ENCODE data around the gene UBXN10. TPM values are rescaled to one million over a fixed set of nuclear protein-coding genes. Genes with fewer than 3 reads are reported as not detected.

UBXN10 gene
- total RNA-seq, 6 experiments from 2014 or later = not detected

DNA sequence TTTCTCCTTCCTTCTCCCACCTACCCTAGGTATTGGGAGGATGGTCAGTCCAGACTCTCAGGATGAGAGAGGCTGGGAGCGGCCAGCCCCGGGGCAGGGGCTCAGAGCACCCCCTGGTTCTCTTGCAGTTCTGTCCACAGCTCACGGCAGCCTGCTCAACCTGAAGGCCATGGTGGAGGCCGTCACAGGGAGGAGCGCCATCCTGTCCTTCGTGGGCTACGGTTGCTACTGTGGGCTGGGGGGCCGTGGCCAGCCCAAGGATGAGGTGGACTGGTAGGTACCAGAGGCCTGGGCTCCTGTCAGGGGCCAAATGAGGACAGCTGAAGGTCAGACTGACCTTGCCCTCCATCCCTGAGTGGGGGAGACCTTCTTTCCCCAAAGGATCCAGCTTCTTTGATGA, 42.6 kb upstream of the UBXN10 start:
- Mint-ChIP-seq H3K36me3 (ENCODE audit: low read depth) (no peaks in the 10 kb centered on the region), H3K4me3 (no peak overlapping the region), H3K4me1 (ENCODE audit: low read depth) (no peaks in the 10 kb centered on the region), H3K27ac (no peak overlapping the region), H3K27me3 (ENCODE audit: insufficient read depth) (peaks cover 38% of the 10 kb centered on the region), H3K9me3 (no peaks in the 10 kb centered on the region)
- no peak for DNase-seq
- TF ChIP-seq, protein P1, sequence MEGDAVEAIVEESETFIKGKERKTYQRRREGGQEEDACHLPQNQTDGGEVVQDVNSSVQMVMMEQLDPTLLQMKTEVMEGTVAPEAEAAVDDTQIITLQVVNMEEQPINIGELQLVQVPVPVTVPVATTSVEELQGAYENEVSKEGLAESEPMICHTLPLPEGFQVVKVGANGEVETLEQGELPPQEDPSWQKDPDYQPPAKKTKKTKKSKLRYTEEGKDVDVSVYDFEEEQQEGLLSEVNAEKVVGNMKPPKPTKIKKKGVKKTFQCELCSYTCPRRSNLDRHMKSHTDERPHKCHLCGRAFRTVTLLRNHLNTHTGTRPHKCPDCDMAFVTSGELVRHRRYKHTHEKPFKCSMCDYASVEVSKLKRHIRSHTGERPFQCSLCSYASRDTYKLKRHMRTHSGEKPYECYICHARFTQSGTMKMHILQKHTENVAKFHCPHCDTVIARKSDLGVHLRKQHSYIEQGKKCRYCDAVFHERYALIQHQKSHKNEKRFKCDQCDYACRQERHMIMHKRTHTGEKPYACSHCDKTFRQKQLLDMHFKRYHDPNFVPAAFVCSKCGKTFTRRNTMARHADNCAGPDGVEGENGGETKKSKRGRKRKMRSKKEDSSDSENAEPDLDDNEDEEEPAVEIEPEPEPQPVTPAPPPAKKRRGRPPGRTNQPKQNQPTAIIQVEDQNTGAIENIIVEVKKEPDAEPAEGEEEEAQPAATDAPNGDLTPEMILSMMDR (IDR thresholded peaks at IDR 0.05) = no peak

DNA sequence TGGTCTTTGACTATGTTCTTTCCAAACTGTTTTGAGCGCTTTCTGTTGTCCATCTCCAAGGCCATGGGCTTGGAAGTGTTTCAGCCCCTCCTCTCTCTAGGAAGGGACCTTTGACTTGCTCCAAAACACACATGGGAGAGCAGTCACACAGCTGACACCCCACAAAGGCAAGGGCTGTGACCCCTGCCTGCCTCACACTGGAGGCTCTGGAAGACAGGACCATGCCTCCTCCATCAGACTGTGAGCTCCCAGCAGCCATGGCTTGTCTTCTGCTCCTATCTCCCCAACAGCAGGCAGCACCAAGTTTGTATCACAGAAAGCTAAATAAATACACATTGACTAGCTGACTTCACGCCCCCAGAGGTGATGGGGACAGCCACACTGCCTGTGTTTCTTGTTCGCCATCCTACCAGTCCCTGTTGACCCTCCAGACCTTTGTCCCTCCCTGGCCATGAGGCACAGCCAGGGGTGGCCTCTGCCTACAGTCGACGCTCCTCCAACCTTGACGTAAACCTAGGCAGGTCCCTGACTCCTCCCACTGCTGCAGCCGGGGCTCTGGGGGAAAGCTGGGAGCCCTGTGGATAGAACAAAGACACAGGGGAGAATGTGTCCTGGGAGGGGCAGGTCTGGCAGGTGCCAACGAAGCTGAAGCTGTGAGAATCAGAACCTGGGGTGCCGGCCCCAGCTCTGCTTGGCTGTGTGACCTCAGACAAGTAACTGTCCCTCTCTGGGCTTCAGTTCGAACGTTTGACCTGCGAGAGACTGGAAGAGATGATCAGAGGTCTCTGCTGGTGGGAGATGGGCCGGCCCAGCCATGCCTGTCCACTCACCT, 41.9 kb upstream of the UBXN10 start:
- H3K4me3 Mint-ChIP-seq = no peak overlapping the region
- H3K27me3 Mint-ChIP-seq (ENCODE audit: insufficient read depth) = peaks cover 34% of the 10 kb centered on the region
- no peak for DNase-seq
- no peaks in the 10 kb centered on the region for H3K9me3 Mint-ChIP-seq
- no peaks in the 10 kb centered on the region for H3K4me1 Mint-ChIP-seq (ENCODE audit: low read depth)
- no peak overlapping the region for H3K27ac Mint-ChIP-seq
- TF ChIP-seq, protein P1 (IDR thresholded peaks at IDR 0.05) = no peak
- no peaks in the 10 kb centered on the region for H3K36me3 Mint-ChIP-seq (ENCODE audit: low read depth)

DNA sequence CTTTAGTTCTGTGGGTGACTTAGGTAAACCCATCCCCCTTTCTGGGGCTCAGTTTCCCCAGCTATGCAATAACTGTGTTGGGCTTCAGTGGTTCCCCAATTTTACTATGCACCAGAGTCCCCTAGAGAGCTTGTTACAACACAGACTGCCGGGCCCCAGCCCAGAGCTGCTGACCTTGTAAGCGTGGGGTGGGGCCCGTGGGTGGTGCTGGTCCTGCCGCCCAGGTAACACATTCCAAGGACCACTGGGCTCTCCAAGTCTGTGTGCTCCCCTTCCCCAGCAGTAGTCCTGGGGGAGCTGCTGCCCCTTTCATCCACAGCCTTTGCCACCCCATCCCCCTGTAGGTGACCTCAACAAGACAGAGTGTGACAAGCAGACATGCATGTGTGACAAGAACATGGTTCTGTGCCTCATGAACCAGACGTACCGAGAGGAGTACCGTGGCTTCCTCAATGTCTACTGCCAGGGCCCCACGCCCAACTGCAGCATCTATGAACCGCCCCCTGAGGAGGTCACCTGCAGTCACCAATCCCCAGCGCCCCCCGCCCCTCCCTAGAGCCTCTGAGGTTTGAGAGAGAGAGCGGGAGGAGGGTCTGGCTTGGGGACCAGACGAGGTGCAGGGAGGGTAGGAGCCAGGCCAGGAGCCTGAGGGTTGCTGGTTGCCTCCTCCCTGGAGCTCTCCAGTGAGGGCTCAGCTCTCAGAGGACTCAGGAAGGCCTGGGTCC, 37.9 kb upstream of the UBXN10 start:
- H3K9me3 Mint-ChIP-seq = no peaks in the 10 kb centered on the region
- no peak for DNase-seq
- H3K36me3 Mint-ChIP-seq (ENCODE audit: low read depth) = no peaks in the 10 kb centered on the region
- peaks cover 24% of the 10 kb centered on the region for H3K27me3 Mint-ChIP-seq (ENCODE audit: insufficient read depth)
- H3K4me3 Mint-ChIP-seq = no peak overlapping the region
- H3K27ac Mint-ChIP-seq = no peak overlapping the region
- H3K4me1 Mint-ChIP-seq (ENCODE audit: low read depth) = no peaks in the 10 kb centered on the region
- TF ChIP-seq, protein P1 (IDR thresholded peaks at IDR 0.05) = no peak

DNA sequence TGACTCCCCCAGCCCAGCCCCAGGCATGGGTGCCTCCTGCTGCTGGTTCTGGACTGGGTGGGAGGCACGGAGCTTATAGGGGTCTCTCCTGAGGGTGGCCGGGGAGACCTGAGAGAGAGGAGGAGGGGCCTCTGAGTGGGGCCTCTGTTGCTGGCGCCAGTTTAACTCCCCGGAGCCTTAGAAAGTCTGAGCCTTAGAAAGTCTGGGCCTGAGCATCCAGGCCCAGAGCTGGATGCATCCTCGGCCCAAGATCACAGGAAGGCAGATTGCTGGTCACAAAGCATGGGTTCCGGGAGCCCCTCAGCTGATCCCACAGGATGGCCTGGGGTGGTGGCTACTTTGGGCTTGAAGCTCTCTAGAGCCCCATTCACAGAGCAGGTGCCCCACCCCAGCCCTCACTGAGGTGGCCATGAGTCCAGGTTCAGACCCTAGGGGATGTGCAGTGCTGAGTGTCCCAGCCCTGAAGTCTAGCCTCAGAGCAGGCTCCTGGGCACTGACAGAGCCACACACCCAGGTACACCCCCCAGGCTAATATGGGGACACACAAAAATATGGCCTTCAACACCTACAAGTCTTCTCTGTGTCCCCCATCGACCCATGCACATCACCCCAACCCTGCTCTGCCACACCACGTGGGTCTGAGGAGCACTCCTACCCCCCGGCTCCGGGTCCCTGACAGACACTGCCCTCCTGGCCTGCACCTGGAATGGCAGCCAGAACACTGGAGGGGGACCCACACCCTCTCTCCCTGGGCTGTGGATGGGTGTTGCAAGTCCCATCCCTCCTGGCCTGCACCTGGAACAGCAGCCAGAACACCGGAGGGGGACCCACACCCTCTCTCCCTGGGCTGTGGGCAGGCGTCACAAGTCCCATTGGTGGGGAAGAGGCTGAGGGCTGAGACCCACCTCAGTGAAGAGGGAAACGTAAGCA, 37.1 kb upstream of the UBXN10 start:
- H3K4me3 Mint-ChIP-seq = no peak overlapping the region
- H3K4me1 Mint-ChIP-seq (ENCODE audit: low read depth) = no peaks in the 10 kb centered on the region
- no peaks in the 10 kb centered on the region for H3K9me3 Mint-ChIP-seq
- TF ChIP-seq, protein P1 (IDR thresholded peaks at IDR 0.05) = no peak
- no peak overlapping the region for H3K27ac Mint-ChIP-seq
- DNase-seq = no peak
- no peaks in the 10 kb centered on the region for H3K36me3 Mint-ChIP-seq (ENCODE audit: low read depth)
- H3K27me3 Mint-ChIP-seq (ENCODE audit: insufficient read depth) = peaks cover 21% of the 10 kb centered on the region

DNA sequence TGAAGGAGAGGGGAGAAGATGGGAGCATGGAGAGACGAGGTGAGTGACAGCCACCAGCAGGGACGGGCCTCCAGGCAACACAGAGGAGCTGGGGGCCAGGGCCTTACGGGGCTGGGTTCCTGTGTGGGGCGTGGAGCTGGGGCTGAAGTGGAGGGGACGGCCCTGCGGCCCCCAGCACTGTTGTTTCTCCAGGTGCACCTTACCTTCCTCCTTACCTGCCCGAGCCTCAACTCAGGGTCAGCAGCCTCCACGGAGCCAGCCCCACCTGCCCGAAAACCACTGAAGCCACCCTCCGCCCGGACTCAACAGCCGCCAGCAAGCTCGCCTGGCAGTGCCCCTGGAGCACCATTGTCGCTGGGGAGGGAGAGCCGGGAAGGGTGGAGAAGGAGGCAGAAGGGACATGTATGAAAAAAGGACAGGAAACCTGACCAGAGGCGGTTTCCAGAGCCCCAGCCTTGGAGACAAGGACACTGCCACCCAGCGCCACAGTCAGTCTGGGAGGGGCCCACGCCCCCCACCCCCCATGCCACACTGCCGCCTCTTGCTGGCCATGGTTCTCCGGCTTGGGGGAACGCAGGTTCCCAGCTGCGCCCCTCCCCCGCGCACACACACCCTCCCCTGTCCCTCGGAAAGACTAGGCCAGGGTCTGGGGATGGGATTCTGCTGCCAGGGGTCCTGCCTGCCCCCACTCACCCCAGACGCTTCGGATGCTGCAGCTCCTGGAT, 36.1 kb upstream of the UBXN10 start:
- Mint-ChIP-seq H3K4me1 (ENCODE audit: low read depth) (no peaks in the 10 kb centered on the region), H3K27ac (no peak overlapping the region), H3K9me3 (no peaks in the 10 kb centered on the region), H3K4me3 (no peak overlapping the region), H3K36me3 (ENCODE audit: low read depth) (no peaks in the 10 kb centered on the region), H3K27me3 (ENCODE audit: insufficient read depth) (peaks cover 22% of the 10 kb centered on the region)
- TF ChIP-seq, protein P1 (IDR thresholded peaks at IDR 0.05) = no peak
- no peak for DNase-seq

All from HFFc6 (cell line).